DMS53 treated with DMSO at 0.1 percent for 48 hours (cell line): Measurements from ENCODE around the gene ARHGAP44.

Experiments used
- DNase-seq: peaks from one replicate; lab custom pipeline; 2025; ENCODE audit not compliant: unreplicated experiment; lab: John Stamatoyannopoulos, UW

Gene ARHGAP44

GRCh38 chr17:12990041-12990808, 200.9 kb downstream of the ARHGAP44 start:
- DNase-seq = no peak

- no peak for DNase-seq
These were observed 201.6 kb downstream of the ARHGAP44 start for GRCh38 chr17:12990926-12991325.

DNA sequence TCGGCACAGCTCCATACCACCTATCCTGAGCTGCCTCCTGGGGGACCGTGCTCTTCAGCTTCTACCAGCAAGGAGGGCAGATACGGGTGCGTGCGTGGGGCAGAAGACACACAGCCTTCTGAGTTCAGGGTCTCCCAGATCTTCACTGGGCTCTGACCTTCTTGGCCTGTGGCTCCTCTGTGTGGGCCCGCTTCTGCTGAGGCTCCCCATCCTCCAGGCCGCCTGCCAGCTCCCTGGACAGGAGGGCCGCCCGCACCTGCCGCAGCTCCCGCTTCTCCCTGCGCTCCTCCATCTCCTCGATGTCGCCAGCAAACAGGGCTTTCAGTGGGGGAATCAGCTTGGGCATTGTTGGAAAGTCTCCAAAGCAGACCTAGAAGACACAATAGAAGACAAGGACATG, 203.4 kb downstream of the ARHGAP44 start:
- no peak for DNase-seq

DNA sequence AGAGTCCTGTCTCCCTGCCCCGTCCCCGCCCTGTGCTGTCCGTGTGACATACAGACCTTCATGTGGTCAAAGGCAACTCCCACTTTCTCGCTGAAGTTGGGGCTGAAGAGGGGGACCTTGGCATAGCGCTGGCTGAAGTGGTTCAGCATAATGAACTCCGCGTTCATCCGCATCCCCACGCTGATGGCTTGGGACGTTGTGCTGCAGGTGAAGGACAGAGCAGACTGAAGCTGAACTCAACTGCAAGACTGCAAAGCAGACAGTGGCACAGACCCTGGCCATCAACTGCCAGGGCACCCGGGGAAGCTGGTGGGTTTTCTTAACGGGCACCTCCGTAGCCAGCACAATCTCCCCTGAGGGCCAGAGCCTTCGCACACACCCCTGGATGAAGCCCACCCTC, 204.3 kb downstream of the ARHGAP44 start:
- DNase-seq = no peak

- no peak for DNase-seq
These were observed 205.2 kb downstream of the ARHGAP44 start for GRCh38 chr17:12994341-12995074.

DNA sequence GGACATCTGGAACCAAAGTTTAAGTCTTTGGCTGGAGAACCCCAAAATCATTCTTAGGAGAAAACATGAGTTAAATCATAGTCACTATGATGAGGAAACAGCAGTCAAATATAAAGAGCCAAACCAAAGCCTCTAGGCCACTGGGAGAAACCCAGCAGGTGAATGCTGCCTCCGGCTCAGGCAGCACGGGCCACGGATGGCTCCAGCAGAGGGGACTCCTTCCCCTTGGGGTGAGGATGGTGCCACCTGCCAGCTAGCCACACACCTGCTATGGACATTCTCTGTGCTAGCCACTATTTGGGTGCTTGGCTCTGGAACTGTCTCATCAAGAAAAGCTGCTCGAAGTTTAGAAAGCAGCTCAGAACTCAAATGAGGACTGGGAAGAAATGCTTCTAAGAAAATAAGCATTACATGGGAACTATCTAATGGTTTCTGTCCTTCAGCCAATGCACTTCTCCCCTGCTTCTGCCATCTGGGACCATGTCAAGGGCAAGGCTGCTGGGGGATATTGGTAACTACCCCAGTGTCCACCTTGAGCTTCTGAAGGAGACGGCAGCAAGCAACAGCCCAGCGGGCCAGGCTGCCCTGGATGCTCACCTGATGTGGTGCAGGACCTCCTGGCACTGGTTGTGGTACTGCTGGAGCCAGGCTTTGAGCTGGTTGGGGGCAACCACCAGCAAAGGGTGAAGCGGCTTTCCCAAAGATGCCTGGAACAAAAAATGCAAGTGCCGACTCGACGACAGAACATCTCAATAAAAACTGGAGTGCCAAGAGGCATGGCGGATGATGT, 206.0 kb downstream of the ARHGAP44 start:
- DNase-seq = no peak

DNA sequence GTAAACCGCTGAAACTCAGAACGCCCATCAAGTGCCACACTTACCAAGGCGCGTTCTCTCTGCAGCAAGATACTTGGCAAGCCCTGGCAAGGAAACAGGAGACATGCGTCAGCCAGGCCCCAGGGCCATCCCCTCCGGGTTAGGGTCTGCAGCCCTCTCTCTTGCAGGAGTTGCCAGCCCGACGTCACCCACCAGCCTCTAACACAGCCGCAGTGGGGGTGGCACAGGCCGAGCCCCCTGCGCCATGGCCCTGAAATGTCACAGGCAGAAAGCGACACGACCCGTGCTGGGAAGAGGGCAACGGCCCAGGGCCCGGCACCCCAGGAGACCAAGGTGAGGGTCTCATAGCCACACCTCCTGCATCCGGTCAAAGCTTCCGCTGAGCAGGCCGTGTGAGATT, 206.6 kb downstream of the ARHGAP44 start:
- DNase-seq = no peak

- no peak for DNase-seq
These were observed 207.1 kb downstream of the ARHGAP44 start for GRCh38 chr17:12996357-12996756.

DNA sequence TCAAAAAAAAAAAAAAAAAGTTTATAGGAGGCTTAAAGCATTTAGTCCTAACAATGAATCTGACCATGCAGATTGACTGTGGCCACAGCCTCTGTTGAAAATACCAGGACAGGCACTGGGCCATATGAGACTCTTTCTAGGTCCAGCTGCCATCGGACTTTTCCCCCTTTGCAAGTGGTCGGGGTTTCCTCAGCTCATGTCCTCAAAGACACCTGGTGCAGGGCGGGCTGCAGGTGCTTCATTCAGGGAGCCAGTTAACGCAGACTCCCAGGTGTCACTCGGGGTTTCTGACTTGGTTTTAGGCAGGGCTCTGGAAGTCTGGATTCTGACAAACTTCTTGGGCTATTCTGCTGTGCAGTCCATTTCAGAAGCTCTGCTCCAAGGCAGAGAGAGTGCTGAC, 207.6 kb downstream of the ARHGAP44 start:
- no peak for DNase-seq

GRCh38 chr17:12998461-12998860, 209.2 kb downstream of the ARHGAP44 start:
- DNase-seq = no peak

GRCh38 chr17:12998874-12999273, 209.6 kb downstream of the ARHGAP44 start:
- no peak for DNase-seq

DNA sequence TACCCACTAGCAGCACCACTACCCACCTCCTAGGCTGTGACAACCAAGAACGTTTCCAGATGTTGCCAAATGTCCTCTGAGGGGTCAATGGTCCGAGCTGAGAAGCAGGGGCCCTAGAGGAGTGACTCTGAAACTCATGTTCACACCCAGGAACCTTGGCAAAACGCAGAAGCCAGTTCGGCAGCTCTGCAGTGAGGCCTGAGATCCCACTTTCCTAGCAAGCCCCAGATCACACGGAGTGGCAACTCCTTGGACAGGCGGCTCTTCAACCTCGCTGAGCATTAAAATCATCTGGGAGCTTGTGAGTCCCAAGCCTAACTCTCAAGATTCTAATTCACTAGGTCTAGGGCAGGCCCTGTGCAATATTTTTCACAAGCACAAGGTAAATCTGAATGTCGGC, 211.3 kb downstream of the ARHGAP44 start:
- DNase-seq = no peak

GRCh38 chr17:13001991-13002615, 212.8 kb downstream of the ARHGAP44 start:
- no peak for DNase-seq

DNA sequence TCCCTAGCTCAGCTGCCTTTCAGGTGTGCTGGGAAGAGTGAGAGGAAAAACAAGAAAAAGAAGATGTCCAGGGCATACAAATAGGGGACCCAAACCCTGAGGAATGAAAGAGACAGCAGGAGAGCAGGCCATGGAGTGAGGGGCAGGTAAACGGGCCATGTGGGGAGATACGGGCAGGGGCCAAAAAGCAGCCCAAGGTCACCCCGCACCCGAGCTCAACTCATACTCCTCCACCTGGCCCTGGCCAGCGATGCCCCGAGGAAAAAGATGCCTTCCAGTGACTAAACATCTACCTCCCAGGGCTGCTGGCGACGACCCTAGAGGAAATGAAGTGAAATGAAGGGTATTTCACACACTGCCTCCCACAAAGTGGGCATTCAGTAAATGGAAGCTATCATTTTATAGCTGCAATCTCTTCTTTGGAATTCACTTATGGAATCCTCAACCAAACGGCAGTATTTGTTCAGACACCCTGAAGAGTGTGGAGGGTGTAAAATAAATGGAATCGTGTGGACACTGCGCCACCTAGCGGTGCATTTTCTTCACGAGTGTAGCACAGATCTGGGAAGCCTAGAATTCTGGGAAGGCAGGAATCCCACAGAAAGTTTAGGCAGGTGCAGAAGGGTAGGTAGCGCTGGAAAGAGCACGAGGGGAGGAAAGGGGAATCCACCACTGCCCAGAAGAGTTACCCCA, 213.6 kb downstream of the ARHGAP44 start:
- no peak for DNase-seq

DNA sequence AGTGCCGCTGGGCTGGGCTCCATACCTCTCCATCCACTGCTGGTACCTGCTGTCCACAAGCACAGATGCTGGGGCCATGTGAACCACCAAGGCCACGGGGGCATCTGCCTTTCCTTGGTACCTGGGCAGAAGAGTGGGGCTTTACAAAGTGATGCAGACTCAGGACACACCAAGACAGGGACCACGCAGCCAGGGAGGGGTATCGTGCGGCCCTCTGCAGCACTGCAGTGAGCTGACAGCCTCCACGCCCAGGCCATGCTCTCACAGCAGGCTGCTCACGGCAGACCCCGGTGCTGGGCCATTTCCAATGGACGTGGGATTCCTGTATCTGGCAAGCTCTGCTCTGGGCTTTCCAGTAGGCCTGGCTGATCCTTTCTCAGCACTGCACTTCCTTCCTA, 214.2 kb downstream of the ARHGAP44 start:
- DNase-seq = no peak

DNA sequence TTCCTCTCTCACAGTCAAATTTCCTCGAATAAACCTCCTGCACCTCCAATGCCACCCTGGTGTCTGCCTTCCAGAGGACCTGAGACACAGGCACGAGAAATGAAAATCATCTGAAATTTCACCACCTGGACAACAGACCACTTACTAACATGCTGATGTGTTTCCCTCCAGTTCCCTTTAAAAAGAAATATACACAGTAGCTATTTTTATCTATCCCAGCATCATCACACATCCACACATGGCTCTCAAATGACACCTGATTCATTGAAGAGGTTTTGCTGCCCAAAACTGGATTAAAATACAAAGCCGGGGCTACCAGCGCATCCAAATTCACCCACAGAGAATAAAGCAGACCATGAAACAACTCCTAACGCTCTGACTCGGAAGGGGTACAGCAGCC, 214.6 kb downstream of the ARHGAP44 start:
- no peak for DNase-seq

GRCh38 chr17:13004336-13004735, 215.0 kb downstream of the ARHGAP44 start:
- DNase-seq = no peak

GRCh38 chr17:13005530-13005929, 216.2 kb downstream of the ARHGAP44 start:
- DNase-seq = no peak

GRCh38 chr17:13008461-13008860, 219.2 kb downstream of the ARHGAP44 start:
- DNase-seq = no peak

- no peak for DNase-seq
These were observed 221.7 kb downstream of the ARHGAP44 start for GRCh38 chr17:13010959-13011358.

DNA sequence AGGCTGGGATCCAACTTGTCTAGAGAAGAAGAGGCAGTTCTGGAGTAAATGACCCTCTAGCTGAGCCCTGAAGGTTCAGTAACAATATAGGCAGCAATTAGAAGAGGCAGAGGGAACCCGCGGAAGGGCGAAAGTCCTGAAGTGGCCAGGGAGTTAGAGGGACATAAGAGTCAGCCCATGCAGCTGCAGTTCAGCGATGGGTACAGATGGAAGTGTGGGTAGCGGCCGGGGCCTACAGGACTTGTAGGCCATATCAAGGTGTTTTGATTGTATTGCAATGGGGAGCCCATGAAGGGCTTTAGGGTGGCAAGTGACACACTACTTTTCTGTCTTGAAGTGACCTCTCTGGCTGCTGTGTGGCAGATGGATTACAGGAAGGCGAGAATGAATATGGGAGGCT, 225.5 kb downstream of the ARHGAP44 start:
- no peak for DNase-seq
